SK-N-SH treated with all-trans-retinoic acid at 6 μM for 48 hours (cell line): ENCODE measurements around the gene ITGBL1.

Source experiments
- ARNTL ChIP-seq: fragments of 450-650 bp; formaldehyde crosslinking; IDR thresholded peaks from 2 replicates; pipeline ENCODE4 v1.5.0; 2020; ENCODE audit warnings: low read depth, mild to moderate bottlenecking, moderate library complexity, borderline replicate concordance
- BACH2 ChIP-seq: fragments of 250-450 bp; sonication (Bioruptor Pico); IDR thresholded peaks from 2 replicates; pipeline ENCODE4 v1.9.0; 2021; ENCODE audit warnings: mild to moderate bottlenecking, borderline replicate concordance
- CSDC2 ChIP-seq: fragments of 250-450 bp; sonication (Bioruptor Pico); IDR thresholded peaks from 2 replicates; pipeline ENCODE4 v1.5.0; 2020; ENCODE audit warnings: mild to moderate bottlenecking, moderate library complexity
- GLIS3 ChIP-seq: fragments of 250-450 bp; sonication (Bioruptor Pico); IDR thresholded peaks from 2 replicates; pipeline ENCODE4 v1.5.0; 2020; ENCODE audit warnings: mild to moderate bottlenecking, moderate library complexity
- ISL1 ChIP-seq: fragments of 250-450 bp; sonication (Bioruptor Pico); IDR thresholded peaks from 2 replicates; pipeline ENCODE4 v2.1.2; 2022; ENCODE audit warnings: mild to moderate bottlenecking, moderate library complexity
- OSR1 ChIP-seq: fragments of 250-450 bp; sonication (Bioruptor Pico); IDR thresholded peaks from 2 replicates; pipeline ENCODE4 v1.8.0; 2022; ENCODE audit warnings: moderate library complexity, mild to moderate bottlenecking, inconsistent platforms
- PPARA ChIP-seq: fragments of 250-450 bp; sonication (Bioruptor Pico); IDR thresholded peaks from 2 replicates; pipeline ENCODE4 v1.5.0; 2020; ENCODE audit warnings: mild to moderate bottlenecking, borderline replicate concordance
- RARB ChIP-seq: fragments of 250-450 bp; sonication (Bioruptor Pico); IDR thresholded peaks from 2 replicates; pipeline ENCODE4 v1.8.0; 2021; ENCODE audit warnings: mild to moderate bottlenecking, moderate library complexity
- TOX ChIP-seq: fragments of 250-450 bp; sonication (Bioruptor Pico); IDR thresholded peaks from 2 replicates; pipeline ENCODE4 v1.8.0; 2021; ENCODE audit warnings: mild to moderate bottlenecking, moderate library complexity, borderline replicate concordance
- ZC3H10 ChIP-seq: fragments of 250-450 bp; sonication (Bioruptor Pico); IDR thresholded peaks from 2 replicates; pipeline ENCODE4 v1.5.1; 2021; ENCODE audit warnings: mild to moderate bottlenecking, moderate library complexity
- ZNF70 ChIP-seq: fragments of 450-650 bp; formaldehyde crosslinking; IDR thresholded peaks from 2 replicates; pipeline ENCODE4 v1.5.0; 2020; ENCODE audit warnings: mild to moderate bottlenecking, moderate library complexity
- TF ChIP-seq, protein P1 (sequence below): fragments of 250-450 bp; sonication (Bioruptor Pico); IDR thresholded peaks from 2 replicates; pipeline ENCODE4 v1.8.0; 2021; ENCODE audit warnings: low read depth, mild to moderate bottlenecking, moderate library complexity, borderline replicate concordance
- TF ChIP-seq, protein P2 (sequence below): fragments of 250-450 bp; sonication (Bioruptor Pico); IDR thresholded peaks from 2 replicates; pipeline ENCODE4 v1.8.0; 2020; ENCODE audit warnings: mild to moderate bottlenecking, moderate library complexity, borderline replicate concordance
- TF ChIP-seq, protein P3 (sequence below): fragments of 250-450 bp; sonication (Bioruptor Pico); IDR thresholded peaks from 2 replicates; pipeline ENCODE4 v1.5.1; 2020; ENCODE audit warnings: low read depth, mild to moderate bottlenecking, moderate library complexity

DNA sequence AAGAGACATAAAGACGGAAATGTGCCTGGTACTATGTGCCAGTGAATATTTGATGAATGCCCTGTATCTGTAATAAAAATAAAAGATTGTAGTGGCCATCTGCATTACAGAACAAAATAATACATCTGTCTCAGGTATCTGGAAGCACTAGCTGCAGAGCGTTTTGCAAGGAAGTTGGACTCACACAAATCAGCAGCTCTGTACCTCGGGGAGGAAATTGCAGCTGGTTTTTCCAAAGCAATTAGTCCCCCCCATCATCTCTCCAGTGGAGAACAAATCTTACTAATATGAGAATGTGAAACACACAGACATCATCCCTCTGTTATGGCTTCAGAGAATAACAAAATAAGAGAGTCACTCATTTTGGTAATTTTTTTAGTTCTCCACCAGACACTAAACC is 245.3 kb downstream of the ITGBL1 start:
- TF ChIP-seq ZC3H10 (CRISPR knock-in tag): no peak
- TF ChIP-seq BACH2 (CRISPR knock-in tag): no peak
- TF ChIP-seq ARNTL (CRISPR knock-in tag): no peak
- TF ChIP-seq PPARA (CRISPR knock-in tag): no peak
- TF ChIP-seq RARB (CRISPR knock-in tag): no peak
- no peak for TF ChIP-seq ZNF70 (CRISPR knock-in tag)
- TF ChIP-seq GLIS3 (CRISPR knock-in tag): no peak
- TF ChIP-seq, protein P1, sequence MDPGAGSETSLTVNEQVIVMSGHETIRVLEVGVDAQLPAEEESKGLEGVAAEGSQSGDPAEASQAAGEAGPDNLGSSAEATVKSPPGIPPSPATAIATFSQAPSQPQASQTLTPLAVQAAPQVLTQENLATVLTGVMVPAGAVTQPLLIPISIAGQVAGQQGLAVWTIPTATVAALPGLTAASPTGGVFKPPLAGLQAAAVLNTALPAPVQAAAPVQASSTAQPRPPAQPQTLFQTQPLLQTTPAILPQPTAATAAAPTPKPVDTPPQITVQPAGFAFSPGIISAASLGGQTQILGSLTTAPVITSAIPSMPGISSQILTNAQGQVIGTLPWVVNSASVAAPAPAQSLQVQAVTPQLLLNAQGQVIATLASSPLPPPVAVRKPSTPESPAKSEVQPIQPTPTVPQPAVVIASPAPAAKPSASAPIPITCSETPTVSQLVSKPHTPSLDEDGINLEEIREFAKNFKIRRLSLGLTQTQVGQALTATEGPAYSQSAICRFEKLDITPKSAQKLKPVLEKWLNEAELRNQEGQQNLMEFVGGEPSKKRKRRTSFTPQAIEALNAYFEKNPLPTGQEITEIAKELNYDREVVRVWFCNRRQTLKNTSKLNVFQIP (CRISPR knock-in tag): no peak
- TF ChIP-seq, protein P2, sequence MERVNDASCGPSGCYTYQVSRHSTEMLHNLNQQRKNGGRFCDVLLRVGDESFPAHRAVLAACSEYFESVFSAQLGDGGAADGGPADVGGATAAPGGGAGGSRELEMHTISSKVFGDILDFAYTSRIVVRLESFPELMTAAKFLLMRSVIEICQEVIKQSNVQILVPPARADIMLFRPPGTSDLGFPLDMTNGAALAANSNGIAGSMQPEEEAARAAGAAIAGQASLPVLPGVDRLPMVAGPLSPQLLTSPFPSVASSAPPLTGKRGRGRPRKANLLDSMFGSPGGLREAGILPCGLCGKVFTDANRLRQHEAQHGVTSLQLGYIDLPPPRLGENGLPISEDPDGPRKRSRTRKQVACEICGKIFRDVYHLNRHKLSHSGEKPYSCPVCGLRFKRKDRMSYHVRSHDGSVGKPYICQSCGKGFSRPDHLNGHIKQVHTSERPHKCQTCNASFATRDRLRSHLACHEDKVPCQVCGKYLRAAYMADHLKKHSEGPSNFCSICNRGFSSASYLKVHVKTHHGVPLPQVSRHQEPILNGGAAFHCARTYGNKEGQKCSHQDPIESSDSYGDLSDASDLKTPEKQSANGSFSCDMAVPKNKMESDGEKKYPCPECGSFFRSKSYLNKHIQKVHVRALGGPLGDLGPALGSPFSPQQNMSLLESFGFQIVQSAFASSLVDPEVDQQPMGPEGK (CRISPR knock-in tag): no peak
- no peak for TF ChIP-seq CSDC2 (CRISPR knock-in tag)
- TF ChIP-seq ISL1 (CRISPR knock-in tag): no peak
- TF ChIP-seq, protein P3, sequence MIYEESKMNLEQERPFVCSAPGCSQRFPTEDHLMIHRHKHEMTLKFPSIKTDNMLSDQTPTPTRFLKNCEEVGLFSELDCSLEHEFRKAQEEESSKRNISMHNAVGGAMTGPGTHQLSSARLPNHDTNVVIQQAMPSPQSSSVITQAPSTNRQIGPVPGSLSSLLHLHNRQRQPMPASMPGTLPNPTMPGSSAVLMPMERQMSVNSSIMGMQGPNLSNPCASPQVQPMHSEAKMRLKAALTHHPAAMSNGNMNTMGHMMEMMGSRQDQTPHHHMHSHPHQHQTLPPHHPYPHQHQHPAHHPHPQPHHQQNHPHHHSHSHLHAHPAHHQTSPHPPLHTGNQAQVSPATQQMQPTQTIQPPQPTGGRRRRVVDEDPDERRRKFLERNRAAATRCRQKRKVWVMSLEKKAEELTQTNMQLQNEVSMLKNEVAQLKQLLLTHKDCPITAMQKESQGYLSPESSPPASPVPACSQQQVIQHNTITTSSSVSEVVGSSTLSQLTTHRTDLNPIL: no peak
- no peak for TF ChIP-seq TOX (CRISPR knock-in tag)
- no peak for TF ChIP-seq OSR1
